ENCODE measurements around the gene MYMX.

DNA sequence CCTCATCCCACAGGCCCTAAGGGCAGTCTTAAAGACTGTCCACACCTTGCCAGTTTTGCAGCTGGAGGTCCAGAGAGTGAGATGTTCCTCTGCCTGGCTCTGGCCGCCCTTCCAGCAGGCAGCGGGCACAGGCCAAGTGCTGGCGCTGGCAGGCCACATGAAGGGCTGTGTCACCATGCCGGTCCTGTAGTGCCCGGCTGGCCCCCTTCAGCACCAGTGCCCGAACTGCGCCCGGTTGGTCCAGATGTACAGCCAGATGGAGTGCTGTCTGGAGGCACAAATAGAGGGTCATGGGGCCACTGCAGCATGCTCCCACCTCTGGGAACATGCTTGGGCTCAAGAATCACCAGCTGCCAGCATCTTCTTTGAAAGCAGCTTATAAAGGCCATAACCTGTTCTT lies 44.9 kb downstream of the MYMX start:
- TF ChIP-seq CTCF (IDR thresholded peaks at IDR 0.05) (no peak), POLR2AphosphoS5 (IDR thresholded peaks at IDR 0.05; ENCODE audit: insufficient read depth in 1 of 2, low read depth in 1 of 2) (no peak)
